GM18868 (cell line): ENCODE data around the gene CAMK2B.

Experiments
- ATAC-seq: cut with Tn5 transposase; IDR thresholded peaks from one replicate; pipeline ENCODE4 v1.9.1; 2021; ENCODE audit warnings: mild to moderate bottlenecking, moderate library complexity; ENCODE audit not compliant: unreplicated experiment

Gene CAMK2B

GRCh38 chr7:44259547-44260457 lies 65.6 kb downstream of the CAMK2B start:
- ATAC-seq = no peak

GRCh38 chr7:44258865-44259546 lies 66.4 kb downstream of the CAMK2B start:
- no peak for ATAC-seq

GRCh38 chr7:44258423-44258760 lies 67.0 kb downstream of the CAMK2B start:
- no peak for ATAC-seq

GRCh38 chr7:44257618-44258422 lies 67.6 kb downstream of the CAMK2B start:
- peak; percentile 89 for ATAC-seq

- ATAC-seq = no peak
Measured at GRCh38 chr7:44257213-44257612, 68.2 kb downstream of the CAMK2B start.

- ATAC-seq = no peak
Measured at GRCh38 chr7:44256459-44256858, 68.9 kb downstream of the CAMK2B start.

GRCh38 chr7:44251881-44252280 lies 73.5 kb downstream of the CAMK2B start:
- no peak for ATAC-seq

- ATAC-seq = no peak
Measured at GRCh38 chr7:44251269-44251668, 74.1 kb downstream of the CAMK2B start.

GRCh38 chr7:44249639-44250234 lies 75.7 kb downstream of the CAMK2B start:
- no peak for ATAC-seq

- ATAC-seq = no peak
Measured at GRCh38 chr7:44247868-44248651, 77.3 kb downstream of the CAMK2B start.

GRCh38 chr7:44246396-44247113 lies 78.8 kb downstream of the CAMK2B start:
- ATAC-seq = no peak

- ATAC-seq = no peak
Measured at GRCh38 chr7:44244282-44244681, 81.1 kb downstream of the CAMK2B start.

GRCh38 chr7:44242091-44242490 lies 83.3 kb downstream of the CAMK2B start:
- ATAC-seq = no peak

- peak; percentile 80 for ATAC-seq
Measured at GRCh38 chr7:44240983-44241510, 84.3 kb downstream of the CAMK2B start.

- ATAC-seq = no peak
Measured at GRCh38 chr7:44240376-44240775, 85.0 kb downstream of the CAMK2B start.

- ATAC-seq = no peak
Measured at GRCh38 chr7:44239361-44239760, 86.0 kb downstream of the CAMK2B start.

- ATAC-seq = no peak
Measured at GRCh38 chr7:44238116-44238695, 87.2 kb downstream of the CAMK2B start.

- ATAC-seq = no peak
Measured at GRCh38 chr7:44237696-44238095, 87.7 kb downstream of the CAMK2B start.

GRCh38 chr7:44236333-44236728 lies 89.1 kb downstream of the CAMK2B start:
- no peak for ATAC-seq
